MM.1S (cell line): ENCODE results near the gene AMOTL1.

Experiments
- CTCF ChIP-seq: fragments of 300-600 bp; sonication (generic); IDR thresholded peaks from 2 replicates; pipeline ENCODE4 v1.5.1; 2016; ENCODE audit warnings: antibody characterized with exemption, low read length, mixed read lengths
- EZH2phosphoT487 ChIP-seq: fragments of 300-600 bp; sonication (generic); IDR thresholded peaks from 2 replicates; pipeline ENCODE4 v1.6.1; 2018; ENCODE audit warnings: antibody characterized with exemption, low read length

GRCh38 chr11:94784884-94785283 is 16.7 kb downstream of the AMOTL1 start:
- TF ChIP-seq CTCF: no peak
- no peak for TF ChIP-seq EZH2phosphoT487
